SU-DHL-6 (cell line): ENCODE results near the gene PARN.

ENCODE experiments used
- H2AFZ ChIP-seq: fragments of 200-600 bp; sonication (generic); 2 replicates; pipeline ENCODE4 v1.6.1; 2014; ENCODE audit warnings: low read depth, mild to moderate bottlenecking, moderate library complexity, mixed read lengths, antibody characterized with exemption, low read length; ENCODE audit not compliant: severe bottlenecking
- H3F3A ChIP-seq: fragments of 200-600 bp; shearing (Covaris generic); 2 replicates; pipeline ENCODE4 v1.6.0; 2016; ENCODE audit warnings: antibody characterized with exemption, mild to moderate bottlenecking; ENCODE audit not compliant: insufficient read depth
- H3K27ac ChIP-seq: fragments of 200-600 bp; sonication (generic); 2 replicates; pipeline ENCODE4 v1.5.1; 2016; ENCODE audit warnings: low read depth, mild to moderate bottlenecking, low read length, moderate library complexity, mixed read lengths
- H3K27me3 ChIP-seq: fragments of 200-600 bp; sonication (generic), shearing (Covaris generic); 2 replicates; pipeline ENCODE4 v1.6.0; 2014; ENCODE audit warnings: mild to moderate bottlenecking, low read length
- H3K36me3 ChIP-seq: fragments of 200-600 bp; sonication (generic); 2 replicates; pipeline ENCODE4 v1.6.1; 2014; ENCODE audit warnings: mild to moderate bottlenecking, low read length, mixed read lengths
- H3K4me2 ChIP-seq: fragments of 300-600, 200-600 bp; shearing (Covaris generic), sonication (generic); 2 replicates; pipeline ENCODE4 v1.6.0; 2014; ENCODE audit warnings: low read length, low read depth, mild to moderate bottlenecking; ENCODE audit not compliant: poor library complexity, severe bottlenecking
- H3K4me3 ChIP-seq: fragments of 200-600 bp; sonication (generic); 2 replicates; pipeline ENCODE4 v1.5.1; 2014; ENCODE audit warnings: antibody characterized with exemption, low read length, mild to moderate bottlenecking, mixed read lengths; ENCODE audit not compliant: insufficient read depth, poor library complexity, severe bottlenecking
- H3K79me2 ChIP-seq: fragments of 200-600 bp; sonication (generic); 2 replicates; pipeline ENCODE4 v1.6.1; 2014; ENCODE audit warnings: mild to moderate bottlenecking, low read length, moderate library complexity; ENCODE audit not compliant: insufficient read depth
- H3K9ac ChIP-seq: fragments of 200-600 bp; sonication (generic); 2 replicates; pipeline ENCODE4 v1.7.0; 2014; ENCODE audit warnings: mild to moderate bottlenecking, low read length
- H3K9me2 ChIP-seq: fragments of 200-600 bp; sonication (generic); replicated peaks from 2 replicates; pipeline ENCODE4 v1.6.1; 2014; ENCODE audit warnings: low read length; ENCODE audit not compliant: insufficient read depth
- H3K9me3 ChIP-seq: fragments of 200-600 bp; sonication (generic); 2 replicates; pipeline ENCODE4 v1.6.1; 2014; ENCODE audit warnings: low read length, mixed read lengths; ENCODE audit not compliant: insufficient read depth
- H4K20me1 ChIP-seq: fragments of 200-600 bp; sonication (generic); 2 replicates; pipeline ENCODE4 v1.6.1; 2014; ENCODE audit warnings: low read depth, mild to moderate bottlenecking, antibody characterized with exemption, low read length, moderate library complexity, mixed read lengths
- CTCF ChIP-seq: fragments of 200-600 bp; sonication (generic); IDR thresholded peaks from one replicate; pipeline ENCODE4 v1.5.1; 2017; ENCODE audit warnings: antibody characterized with exemption, mild to moderate bottlenecking, low read length, moderate library complexity; ENCODE audit not compliant: insufficient read depth, poor library complexity, severe bottlenecking
- EZH2phosphoT487 ChIP-seq: fragments of 200-600 bp; sonication (generic), shearing (Covaris generic); conservative IDR thresholded peaks from 2 replicates; pipeline ENCODE4 v1.6.1; 2018; ENCODE audit warnings: mild to moderate bottlenecking, antibody characterized with exemption, low read length, moderate library complexity, mixed read lengths

The PARN gene

DNA sequence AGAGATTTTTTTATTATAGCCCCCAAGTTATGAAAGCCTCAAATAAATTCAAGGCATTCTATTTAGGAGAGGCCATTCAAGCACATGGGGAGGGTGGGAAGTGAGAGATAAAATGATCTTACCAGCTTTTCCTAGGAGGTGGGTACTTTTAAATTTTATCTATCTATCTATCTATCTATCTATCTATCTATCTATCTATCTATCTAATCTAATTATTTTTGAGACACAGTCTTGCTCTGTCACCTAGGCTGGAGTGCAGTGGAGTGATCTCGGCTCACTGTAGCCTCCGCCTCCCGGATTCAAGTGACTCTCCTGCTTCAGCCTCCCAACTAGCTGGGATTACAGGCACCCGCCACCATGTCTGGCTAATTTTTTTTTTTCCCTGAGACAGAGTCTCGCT lies 182.3 kb downstream of the PARN start:
- no peak overlapping the region for H3K27ac ChIP-seq
- H3K4me2 ChIP-seq, result no peak overlapping the region
- no peak overlapping the region for H3K4me3 ChIP-seq
- TF ChIP-seq CTCF (no peak), EZH2phosphoT487 (no peak)
- H2AFZ ChIP-seq, result no peak overlapping the region
- no peaks in the 10 kb centered on the region for H3K9me3 ChIP-seq
- H3K9me2 ChIP-seq, result no peaks in the 10 kb centered on the region
- no peaks in the 10 kb centered on the region for H3K27me3 ChIP-seq
- H4K20me1 ChIP-seq, result no peaks in the 10 kb centered on the region
- no peaks in the 10 kb centered on the region for H3K36me3 ChIP-seq
- 0 out of 2 replicates have a peak, but pooled peaks cover 4% of the 10 kb centered on the region for H3F3A ChIP-seq
- H3K79me2 ChIP-seq, result no peaks in the 10 kb centered on the region
- H3K9ac ChIP-seq, result no peak overlapping the region

GRCh38 chr16:14446796-14447195 lies 183.3 kb downstream of the PARN start:
- no peaks in the 10 kb centered on the region for H3K36me3 ChIP-seq
- no peak overlapping the region for H3K27ac ChIP-seq
- no peaks in the 10 kb centered on the region for H3K9me3 ChIP-seq
- no peak overlapping the region for H3K9ac ChIP-seq
- H4K20me1 ChIP-seq, result no peaks in the 10 kb centered on the region
- TF ChIP-seq CTCF (no peak), EZH2phosphoT487 (no peak)
- H3K79me2 ChIP-seq, result no peaks in the 10 kb centered on the region
- no peak overlapping the region for H2AFZ ChIP-seq
- no peaks in the 10 kb centered on the region for H3K27me3 ChIP-seq
- no peak overlapping the region for H3K4me3 ChIP-seq
- H3F3A ChIP-seq, result 0 out of 2 replicates have a peak, but pooled peaks cover 4% of the 10 kb centered on the region
- H3K4me2 ChIP-seq, result no peak overlapping the region
- H3K9me2 ChIP-seq, result no peaks in the 10 kb centered on the region

DNA sequence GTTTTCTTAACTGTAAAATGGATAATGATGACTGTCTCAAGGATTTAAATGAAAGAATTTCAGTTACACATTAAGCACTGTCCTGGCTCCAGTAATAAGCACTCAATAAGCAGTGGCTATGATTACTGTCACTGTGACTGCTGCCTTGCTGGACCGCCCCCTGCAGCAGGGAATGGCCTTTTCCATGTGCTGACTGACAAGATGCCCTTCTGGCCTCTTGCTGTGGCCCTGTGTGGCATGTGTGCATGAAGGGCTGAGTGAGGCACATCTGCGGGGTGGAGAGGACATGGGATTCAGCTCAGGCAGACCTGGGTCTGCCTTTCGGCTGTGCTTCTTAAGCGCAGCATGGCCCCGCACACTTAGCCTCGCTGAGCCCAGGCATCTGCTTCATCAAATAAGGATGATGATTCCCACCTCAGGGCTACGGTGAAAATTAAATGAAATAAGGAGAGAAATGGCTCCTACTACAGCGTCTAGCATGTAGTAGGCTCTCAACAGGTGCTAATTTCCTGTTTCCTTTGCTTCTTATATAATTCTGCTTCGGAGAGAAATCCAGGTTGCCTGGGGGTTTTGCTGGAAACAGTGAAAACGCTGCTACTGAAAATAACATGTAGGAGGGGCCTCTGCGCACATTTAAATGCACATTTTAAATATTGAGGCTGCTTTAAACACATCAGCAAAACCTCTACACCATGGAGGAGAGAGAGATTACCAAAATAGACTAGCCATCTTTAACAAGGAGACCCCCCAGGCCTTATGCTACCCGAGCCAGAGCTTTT lies 183.9 kb downstream of the PARN start:
- no peak overlapping the region for H3K9ac ChIP-seq
- H3F3A ChIP-seq, result 0 out of 2 replicates have a peak, but pooled peaks cover 4% of the 10 kb centered on the region
- no peak overlapping the region for H2AFZ ChIP-seq
- no peak for TF ChIP-seq CTCF
- no peak for TF ChIP-seq EZH2phosphoT487
- no peaks in the 10 kb centered on the region for H3K79me2 ChIP-seq
- H4K20me1 ChIP-seq, result no peaks in the 10 kb centered on the region
- no peaks in the 10 kb centered on the region for H3K27me3 ChIP-seq
- H3K27ac ChIP-seq, result no peak overlapping the region
- H3K9me2 ChIP-seq, result no peaks in the 10 kb centered on the region
- H3K4me3 ChIP-seq, result no peak overlapping the region
- no peak overlapping the region for H3K4me2 ChIP-seq
- no peaks in the 10 kb centered on the region for H3K9me3 ChIP-seq
- no peaks in the 10 kb centered on the region for H3K36me3 ChIP-seq
